K562 (cell line): ENCODE measurements around the gene NLE1. TPM values are rescaled to one million over a fixed set of nuclear protein-coding genes. Genes with fewer than 3 reads are reported as not detected.

ENCODE experiments used
- ATAC-seq: fragments of 200-7000 bp; cut with Tn5 transposase; 3 replicates; pipeline ENCODE4 v1.9.1; 2020; ENCODE audit warnings: moderate library complexity
- BruUV-seq: library from RNA; stranded (reverse); fragments of 400-500 nt; replicated peaks from 2 replicates; lab custom pipeline; 2021; lab: Mats Ljungman, UMichigan
- CTCF ChIA-PET: fragments of 300-600 bp; formaldehyde crosslinking; extraction: SDS; loops from one replicate; lab custom pipeline; 2021; ENCODE audit warnings: low intra/inter-chr PET ratio; lab: Yijun Ruan, JAX
- POLR2A ChIA-PET: fragments of 300-600, 350-650 bp; sonication (Branson Sonifier 250); formaldehyde crosslinking; extraction: SDS; loops from one replicate; lab custom pipeline; 2021; ENCODE audit warnings: antibody characterized with exemption, inconsistent platforms; lab: Yijun Ruan, JAX
- DNase-seq, 4 experiments: peaks; one replicate each; pipeline versions ENCODE4 v3.0.0 to v3.0.0-alpha.2; 2011 to 2018; ENCODE audit warnings: low spot score in 3 of 4, mixed read lengths in 3 of 4; ENCODE audit errors: extremely low read depth in 1 of 4
- FAIRE-seq: peaks from 2 replicates; lab custom pipeline; 2011; peaks lifted over from hg19 to GRCh38; lab: Jason Lieb, UNC
- H2AFZ ChIP-seq: 2 replicates; pipeline ENCODE4 v1.6.0; 2011; ENCODE audit warnings: low read depth, low read length, control low read depth, inconsistent platforms
- H3K27ac ChIP-seq: fragments of 200-600 bp; 3 replicates; pipeline ENCODE4 v1.8.0; 2011; ENCODE audit warnings: low read depth, mild to moderate bottlenecking, control low read depth, inconsistent platforms, low read length, moderate library complexity, mixed read lengths; ENCODE audit errors: extremely low read depth
- H3K27me3 ChIP-seq, 2 experiments: fragments of 300-600 bp in 1 of 2; 2 replicates in 1 of 2; 3 replicates in 1 of 2; pipeline versions ENCODE4 v1.6.0 to v1.8.0; 2011; ENCODE audit warnings: inconsistent platforms in 2 of 2, low read length in 2 of 2, mild to moderate bottlenecking in 1 of 2, mixed read lengths in 1 of 2, moderate library complexity in 1 of 2; ENCODE audit not compliant: control insufficient read depth in 2 of 2, insufficient read depth in 2 of 2
- H3K36me3 ChIP-seq: fragments of 300-600 bp; 3 replicates; pipeline ENCODE4 v1.8.0; 2011; ENCODE audit warnings: mild to moderate bottlenecking, low read length, inconsistent platforms; ENCODE audit not compliant: control insufficient read depth, insufficient read depth
- H3K4me1 ChIP-seq, 2 experiments: fragments of 200-600 bp in 1 of 2; replicated peaks in 1 of 2; 2 replicates in 1 of 2; 3 replicates in 1 of 2; pipeline versions ENCODE4 v1.5.1 to v1.8.0; 2011; ENCODE audit warnings: inconsistent platforms in 2 of 2, low read length in 2 of 2, mild to moderate bottlenecking in 1 of 2, mixed read lengths in 1 of 2, moderate library complexity in 1 of 2; ENCODE audit not compliant: control insufficient read depth in 2 of 2, insufficient read depth in 2 of 2
- H3K4me2 ChIP-seq: 2 replicates; pipeline ENCODE4 v1.6.1; 2011; ENCODE audit warnings: low read length, control low read depth, inconsistent platforms, mixed read lengths; ENCODE audit not compliant: insufficient read depth
- H3K4me3 ChIP-seq: fragments of 200-600 bp; sonication (generic), shearing (Covaris generic); 2 replicates; pipeline ENCODE4 v1.5.1; 2016; ENCODE audit warnings: control low read depth, inconsistent platforms
- H3K79me2 ChIP-seq: fragments of 200-600 bp; 3 replicates; pipeline ENCODE4 v1.8.0; 2011; ENCODE audit warnings: low read length, inconsistent platforms; ENCODE audit not compliant: control insufficient read depth, insufficient read depth
- H3K9ac ChIP-seq, 2 experiments: 2 replicates each; pipeline versions ENCODE4 v1.6.0 to v1.6.1; 2011; ENCODE audit warnings: low read depth in 2 of 2, low read length in 2 of 2, control low read depth in 1 of 2, inconsistent platforms in 1 of 2, mild to moderate bottlenecking in 1 of 2, mixed read lengths in 1 of 2; ENCODE audit not compliant: insufficient read depth in 1 of 2
- H3K9me1 ChIP-seq: one replicate; pipeline ENCODE4 v1.6.0; 2011; ENCODE audit warnings: inconsistent platforms, mild to moderate bottlenecking, low read length, moderate library complexity; ENCODE audit not compliant: control insufficient read depth, insufficient read depth
- H3K9me3 ChIP-seq: replicated peaks from 2 replicates; pipeline ENCODE4 v1.5.1; 2011; ENCODE audit warnings: low read depth, low read length, inconsistent platforms; ENCODE audit not compliant: control insufficient read depth, insufficient read depth
- H4K20me1 ChIP-seq: replicated peaks from 2 replicates; pipeline ENCODE4 v1.6.1; 2011; ENCODE audit warnings: low read length, inconsistent platforms, mixed read lengths; ENCODE audit not compliant: control insufficient read depth, insufficient read depth
- BHLHE40 ChIP-seq: IDR thresholded peaks from 2 replicates; pipeline ENCODE4 v1.6.1; 2011; ENCODE audit warnings: low read length, improper control_type of control experiment
- FUS ChIP-seq: fragments of 200-400 bp; formaldehyde crosslinking; optimal IDR thresholded peaks from 2 replicates; pipeline ENCODE3; 2017; ENCODE audit warnings: low read depth, low read length
- NELFE ChIP-seq: IDR thresholded peaks from 2 replicates; pipeline ENCODE4 v1.6.1; 2011; ENCODE audit warnings: mild to moderate bottlenecking; ENCODE audit not compliant: insufficient read depth, insufficient read length
- RUNX1 ChIP-seq: sonication (generic); IDR thresholded peaks from 2 replicates; pipeline ENCODE4 v1.6.1; 2016; ENCODE audit warnings: antibody characterized with exemption, low read depth
- SIX5 ChIP-seq, 2 experiments: IDR thresholded peaks; 2 replicates each; pipeline ENCODE4 v1.6.1; 2011; ENCODE audit warnings: low read length in 2 of 2, borderline replicate concordance in 1 of 2, low read depth in 1 of 2, mild to moderate bottlenecking in 1 of 2, moderate library complexity in 1 of 2; ENCODE audit not compliant: insufficient read depth in 1 of 2
- TFAM ChIP-seq: fragments of 250-450 bp; sonication (Bioruptor Pico); conservative IDR thresholded peaks from 2 replicates; pipeline ENCODE4 v1.5.0; 2021; ENCODE audit warnings: mild to moderate bottlenecking, moderate library complexity
- TOE1 ChIP-seq, 2 experiments: fragments of 450-650 bp in 1 of 2; sonication (generic) in 1 of 2; formaldehyde crosslinking in 1 of 2; IDR thresholded peaks; 2 replicates each; pipeline versions ENCODE4 v1.7.1 to v1.8.0; 2016 to 2022; ENCODE audit warnings: borderline replicate concordance in 2 of 2, mild to moderate bottlenecking in 2 of 2, antibody characterized with exemption in 1 of 2, inconsistent platforms in 1 of 2, low read depth in 1 of 2, missing genetic modification reagents in 1 of 2, moderate library complexity in 1 of 2
- ZNF780A ChIP-seq: fragments of 250-450 bp; sonication (Bioruptor Pico); IDR thresholded peaks from 2 replicates; pipeline ENCODE4 v1.5.0; 2021; ENCODE audit warnings: mild to moderate bottlenecking
- WGBS: fragments of 100-300 bp; shearing (Covaris generic); methylation state at CpG from one replicate; pipeline ENCODE4 v1.1.6; 2016; ENCODE audit warnings: low coverage, mixed read lengths; ENCODE audit not compliant: insufficient coverage; ENCODE audit errors: missing lambda C conversion rate; 5-methylcytosine and 5-hydroxymethylcytosine counted together
- in situ Hi-C: fragments of 300-500 bp; cut with MboI; formaldehyde crosslinking; loops from 4 replicates; pipeline ENCODE4 v1.15.0; 2018; ENCODE audit warnings: inconsistent platforms, mixed read lengths
- intact Hi-C: fragments of 100-400 bp; cut with micrococcal nuclease; formaldehyde crosslinking; loops from 2 replicates; pipeline ENCODE4 v1.14.2; 2022
- polyA plus RNA-seq, 8 experiments: library from polyadenylated mRNA; depleted of rRNA in 4 of 8; stranded (reverse) in 5 of 8; unstranded in 3 of 8; fragments of >200 nt; fragmentation: Nextera tagmentation in 2 of 8; fragmentation: Illumina TruSeq in 1 of 8; extraction: Ambion mirVana in 2 of 8; extraction: Trizol in 1 of 8; gene quantifications; 2 replicates each; pipeline versions ENCODE4 v1.2.1 to v1.2.3, GENCODE V29; 2011 to 2014; ENCODE audit warnings: inconsistent platforms in 1 of 8, missing spikeins in 1 of 8
- total RNA-seq, 7 experiments: library from RNA; depleted of rRNA in 6 of 7; stranded (reverse); fragments of >200 nt in 6 of 7; fragmentation: Illumina TruSeq in 2 of 7; extraction: Trizol in 2 of 7; gene quantifications; 2 replicates each; pipeline versions ENCODE4 v1.2.1 to v1.2.3, GENCODE V29; 2011 to 2021; ENCODE audit warnings: low replicate concordance in 1 of 7
- TF ChIP-seq, protein P1 (sequence below): fragments of 250-450 bp; sonication (Bioruptor Pico); IDR thresholded peaks from 2 replicates; pipeline ENCODE4 v1.5.0; 2020; ENCODE audit warnings: mild to moderate bottlenecking, borderline replicate concordance
- TF ChIP-seq, protein P2 (sequence below): sonication (generic); formaldehyde crosslinking; IDR thresholded peaks from 2 replicates; pipeline ENCODE4 v1.8.1; 2023; ENCODE audit warnings: mild to moderate bottlenecking, missing genetic modification reagents

The NLE1 gene
- total and polyA plus RNA-seq, 9 of the 15 experiments (the other 6 are each of a cell fraction or from before 2014, with no cell fraction given), result 3.8 to 69.0 (median 29.4) TPM

DNA sequence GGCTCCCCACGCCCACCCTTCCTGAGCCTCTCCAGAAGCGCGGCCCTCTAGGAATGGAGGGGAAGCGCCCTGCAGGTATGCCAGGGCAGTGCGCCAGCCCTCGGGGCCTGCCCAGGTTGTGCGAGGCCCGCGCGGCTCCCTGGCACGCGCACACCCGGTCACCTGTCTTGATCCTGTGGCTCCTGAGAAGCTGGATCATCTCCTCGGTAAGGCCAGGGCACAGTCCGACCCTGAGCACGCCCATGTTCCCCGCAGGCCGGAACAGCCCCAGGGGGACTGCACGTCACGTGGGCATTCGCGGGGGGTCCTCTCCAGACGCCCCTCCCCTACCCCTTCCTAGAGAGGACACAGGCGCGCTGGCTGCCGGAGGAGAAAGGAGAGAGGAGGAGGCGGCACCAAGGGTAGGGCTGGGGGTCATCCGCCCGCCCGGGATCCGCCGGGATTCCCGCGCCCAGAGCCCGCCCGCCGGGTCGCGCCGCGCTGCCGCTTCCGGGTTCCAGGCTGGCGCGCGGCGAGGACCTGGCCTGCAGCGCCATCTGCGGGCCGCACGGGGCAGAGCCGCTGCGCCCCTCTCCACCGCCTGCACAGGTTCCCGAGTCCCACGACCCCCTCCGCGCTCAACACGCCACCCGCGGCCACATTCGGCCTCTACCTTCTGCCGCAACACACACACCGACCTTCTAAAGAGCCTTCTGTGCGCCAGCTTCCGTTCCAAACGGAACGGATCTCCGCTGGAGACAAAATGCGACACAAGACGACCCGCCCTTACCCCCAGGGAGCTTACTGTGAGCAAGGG lies 22.5 kb downstream of the NLE1 start, which contains the start of gene RAD51D:
Gene RAD51D (minus strand): TSS at position 491 of the 796 bp plus-strand sequence. CDS start 247 bp downstream, at position 244.
- BruUV-seq, result no TSS peak
- TF ChIP-seq TFAM (CRISPR knock-in tag) (no peak), ZNF780A (CRISPR knock-in tag) (no peak), TOE1 (IDR thresholded peaks at IDR 0.05; ENCODE audit: borderline replicate concordance) (peak; percentile 62; the same call in 1 of the 2 replicates), TOE1 (CRISPR knock-in tag; IDR thresholded peaks at IDR 0.05; ENCODE audit: borderline replicate concordance, low read depth) (no peak), RUNX1 (no peak), FUS (no peak), BHLHE40 (0 out of 2 replicates have a peak, but pooled peaks have one; percentile 54), SIX5 (IDR thresholded peaks at IDR 0.05; ENCODE audit: borderline replicate concordance in 1 of 2, insufficient read depth in 1 of 2, low read depth in 1 of 2, low read length in 2 of 2) (no peak), NELFE (no peak)
- TF ChIP-seq, protein P1, sequence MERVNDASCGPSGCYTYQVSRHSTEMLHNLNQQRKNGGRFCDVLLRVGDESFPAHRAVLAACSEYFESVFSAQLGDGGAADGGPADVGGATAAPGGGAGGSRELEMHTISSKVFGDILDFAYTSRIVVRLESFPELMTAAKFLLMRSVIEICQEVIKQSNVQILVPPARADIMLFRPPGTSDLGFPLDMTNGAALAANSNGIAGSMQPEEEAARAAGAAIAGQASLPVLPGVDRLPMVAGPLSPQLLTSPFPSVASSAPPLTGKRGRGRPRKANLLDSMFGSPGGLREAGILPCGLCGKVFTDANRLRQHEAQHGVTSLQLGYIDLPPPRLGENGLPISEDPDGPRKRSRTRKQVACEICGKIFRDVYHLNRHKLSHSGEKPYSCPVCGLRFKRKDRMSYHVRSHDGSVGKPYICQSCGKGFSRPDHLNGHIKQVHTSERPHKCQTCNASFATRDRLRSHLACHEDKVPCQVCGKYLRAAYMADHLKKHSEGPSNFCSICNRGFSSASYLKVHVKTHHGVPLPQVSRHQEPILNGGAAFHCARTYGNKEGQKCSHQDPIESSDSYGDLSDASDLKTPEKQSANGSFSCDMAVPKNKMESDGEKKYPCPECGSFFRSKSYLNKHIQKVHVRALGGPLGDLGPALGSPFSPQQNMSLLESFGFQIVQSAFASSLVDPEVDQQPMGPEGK (CRISPR knock-in tag), result no peak
- TF ChIP-seq, protein P2, sequence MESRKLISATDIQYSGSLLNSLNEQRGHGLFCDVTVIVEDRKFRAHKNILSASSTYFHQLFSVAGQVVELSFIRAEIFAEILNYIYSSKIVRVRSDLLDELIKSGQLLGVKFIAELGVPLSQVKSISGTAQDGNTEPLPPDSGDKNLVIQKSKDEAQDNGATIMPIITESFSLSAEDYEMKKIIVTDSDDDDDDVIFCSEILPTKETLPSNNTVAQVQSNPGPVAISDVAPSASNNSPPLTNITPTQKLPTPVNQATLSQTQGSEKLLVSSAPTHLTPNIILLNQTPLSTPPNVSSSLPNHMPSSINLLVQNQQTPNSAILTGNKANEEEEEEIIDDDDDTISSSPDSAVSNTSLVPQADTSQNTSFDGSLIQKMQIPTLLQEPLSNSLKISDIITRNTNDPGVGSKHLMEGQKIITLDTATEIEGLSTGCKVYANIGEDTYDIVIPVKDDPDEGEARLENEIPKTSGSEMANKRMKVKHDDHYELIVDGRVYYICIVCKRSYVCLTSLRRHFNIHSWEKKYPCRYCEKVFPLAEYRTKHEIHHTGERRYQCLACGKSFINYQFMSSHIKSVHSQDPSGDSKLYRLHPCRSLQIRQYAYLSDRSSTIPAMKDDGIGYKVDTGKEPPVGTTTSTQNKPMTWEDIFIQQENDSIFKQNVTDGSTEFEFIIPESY (CRISPR knock-in tag), result no peak

More for the DNA sequence above, 22.5 kb downstream of the NLE1 start, which contains the start of gene RAD51D:
- peak; percentile 95 for ATAC-seq
- Histone ChIP-seq H3K27me3 (peaks cover 2 to 7% of the 10 kb centered on the region in 2 experiments; a peak in 2 of 5 replicates), H3K27ac (peak within 1 kb of the TSS; percentile 77), H3K36me3 (peaks cover 19% of the 10 kb centered on the region; the same call in 2 of the 3 replicates), H3K4me3 (peak within 1 kb of the TSS; percentile 79), H3K4me2 (peak within 1 kb of the TSS; percentile 87), H2AFZ (peak within 1 kb of the TSS; percentile 96), H3K9ac (peak within 1 kb of the TSS; percentile 82 to 100), H3K4me1 (peaks cover 12 to 20% of the 10 kb centered on the region in 2 experiments; a peak in 4 of 5 replicates), H3K9me3 (no peaks in the 10 kb centered on the region), H3K79me2 (peaks cover 21% of the 10 kb centered on the region), H4K20me1 (no peaks in the 10 kb centered on the region), H3K9me1 (no peaks in the 10 kb centered on the region)
- peak; percentile 86 to 92 (median 90) for DNase-seq
- intact Hi-C loops (loop anchor here (1.0 to 10.0 kb wide), 4 partner anchors 121 to 697 kb away; no protein-coding TSS in a partner anchor), in situ Hi-C loops (loop anchor here (5.0 to 10.0 kb wide), 3 partner anchors 122 to 702 kb away; no protein-coding TSS in a partner anchor)
- FAIRE-seq, result no peak
- WGBS, result under 1% methylated on average over 58 of the region's 72 CpGs
- POLR2A ChIA-PET, result interaction anchor here (0.6 to 1.9 kb wide), 12 partner anchors 25 to 441 kb away, joined by 3 to 10 read pairs (median 4); partner anchors contain the start of genes LIG3 and SLFN14
- CTCF ChIA-PET, result interaction anchor here (0.6 to 4.5 kb wide), 6 partner anchors 21 to 707 kb away, joined by 3 to 49 read pairs (median 6); no protein-coding TSS in a partner anchor
